ENCODE measurements around the gene USF2. TPM values are rescaled to one million over a fixed set of nuclear protein-coding genes. Genes with fewer than 3 reads are reported as not detected.

The USF2 gene
- total RNA-seq, 1 experiment from 2014 or later = 123 TPM

GRCh38 chr19:35231956-35232645 is 36.7 kb upstream of the USF2 start:
- Mint-ChIP-seq H3K27ac (no peak overlapping the region; a peak in 1 of 7 replicates), H3K36me3 (ENCODE audit: insufficient read depth in 1 of 3, low read depth in 3 of 3) (peaks cover 0 to 4% (median 1%) of the 10 kb centered on the region in 3 experiments; a peak in 1 of 7 replicates), H3K4me1 (no peaks in the 10 kb centered on the region; a peak in 1 of 4 replicates), H3K9me3 (peaks cover 5 to 13% of the 10 kb centered on the region in 2 experiments; a peak in 2 of 5 replicates), H3K4me3 (no peak overlapping the region), H3K27me3 (ENCODE audit: low read depth) (peaks cover 6% of the 10 kb centered on the region)
- H3K4ac ChIP-seq (ENCODE audit: low read depth, low read length) = no peak overlapping the region
- no peaks in the 10 kb centered on the region for H3K23me2 ChIP-seq (ENCODE audit: insufficient read length, low read depth, low read length, poor library complexity, severe bottlenecking)
- no peak overlapping the region for H2BK20ac ChIP-seq (ENCODE audit: low read depth, low read length, poor library complexity, severe bottlenecking)
- DNase-seq = no peak
- H3K27me3 ChIP-seq (ENCODE audit: insufficient read depth, low read length) = no peaks in the 10 kb centered on the region
- no CpG with 5 or more reads among the region's 14 CpGs for WGBS (ENCODE audit: extremely low coverage, insufficient read length, low lambda C conversion rate)
- H2AK5ac ChIP-seq (ENCODE audit: insufficient read length, low read length) = no peak overlapping the region
- H4K20me1 ChIP-seq (ENCODE audit: control insufficient read depth, insufficient read depth, insufficient read length) = no peaks in the 10 kb centered on the region
- H3K14ac ChIP-seq (ENCODE audit: insufficient read depth, low read length) = no peak overlapping the region; the same call in 1 of the 2 replicates
- no peak overlapping the region; the same call in 1 of the 2 replicates for H2BK15ac ChIP-seq (ENCODE audit: low read depth, low read length)
- no peak overlapping the region for H4K5ac ChIP-seq (ENCODE audit: insufficient read length, low read depth, low read length)
- H3K27ac ChIP-seq (ENCODE audit: insufficient read length, low read depth, low read length) = no peak overlapping the region
- H3K23ac ChIP-seq (ENCODE audit: insufficient read length, low read depth, low read length) = no peak overlapping the region
- H4K8ac ChIP-seq (replicated peaks; ENCODE audit: insufficient read length, low read depth, low read length) = no peak overlapping the region
- no peak overlapping the region for H2BK5ac ChIP-seq (ENCODE audit: insufficient read length, low read length)
- H3K56ac ChIP-seq (ENCODE audit: insufficient read length, low read depth, low read length) = peak overlapping the region; percentile 76
- H3K79me1 ChIP-seq (ENCODE audit: insufficient read depth, low read depth, low read length, poor library complexity, severe bottlenecking) = no peaks in the 10 kb centered on the region
- H4K91ac ChIP-seq (ENCODE audit: insufficient read length, low read depth, low read length) = no peak overlapping the region
- no peak overlapping the region for H3T11ph ChIP-seq (ENCODE audit: low read length)
- H3K18ac ChIP-seq (ENCODE audit: insufficient read length, low read depth, low read length) = no peak overlapping the region
- no peak overlapping the region for H3K4me2 ChIP-seq (ENCODE audit: insufficient read depth, insufficient read length, low read length)
- no peak overlapping the region for H2BK12ac ChIP-seq (ENCODE audit: insufficient read length, low read depth, low read length)
- H3K9ac ChIP-seq (ENCODE audit: extremely low read depth, insufficient read length, low read length) = no peak overlapping the region
- no peaks in the 10 kb centered on the region for H3K9me3 ChIP-seq (ENCODE audit: control insufficient read depth, low read depth, low read length)
- H3K4me1 ChIP-seq (ENCODE audit: insufficient read depth, low read length) = no peaks in the 10 kb centered on the region; the same call in 1 of the 2 replicates
- H3K79me2 ChIP-seq (ENCODE audit: insufficient read depth, low read length) = no peaks in the 10 kb centered on the region
- TF ChIP-seq CTCF (conservative IDR thresholded peaks at IDR 0.05) = no peak
- no peak overlapping the region for H2BK120ac ChIP-seq (ENCODE audit: low read depth, low read length, poor library complexity, severe bottlenecking)
- no peak overlapping the region for H2AFZ ChIP-seq (ENCODE audit: low read length)
